GM19025 (cell line): ENCODE measurements around the gene VEPH1.

Source experiments
- ATAC-seq: cut with Tn5 transposase; IDR thresholded peaks from one replicate; pipeline ENCODE4 v1.9.1; 2021; ENCODE audit warnings: mild to moderate bottlenecking, low read depth, moderate library complexity; ENCODE audit not compliant: unreplicated experiment

The VEPH1 gene

DNA sequence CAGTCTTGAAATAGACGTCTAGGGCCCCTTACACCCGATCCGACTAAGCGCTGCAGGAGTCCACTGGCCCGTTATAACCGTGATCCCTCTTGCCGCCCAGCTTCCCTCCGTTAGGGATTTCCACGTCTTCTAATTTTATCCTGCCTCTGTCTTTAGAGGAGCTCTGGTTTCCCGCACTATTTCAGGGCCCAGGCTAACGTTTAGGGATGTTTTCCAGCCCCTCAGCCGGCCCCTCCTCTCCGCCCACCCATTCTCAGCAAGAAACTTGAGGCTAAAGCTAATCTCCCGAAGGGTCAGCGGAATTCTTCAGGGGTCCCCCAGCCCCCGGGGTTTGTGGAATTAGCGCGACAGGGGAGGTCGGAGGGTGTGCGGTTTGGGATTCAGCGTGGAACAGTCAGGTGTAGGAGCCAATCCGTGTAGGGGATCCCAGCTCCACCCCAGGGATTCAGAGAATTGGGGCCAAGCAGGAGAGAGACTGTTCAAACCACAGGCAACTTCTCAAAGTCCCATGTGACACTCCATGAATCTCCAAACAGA lies 65.0 kb downstream of the VEPH1 start:
- no peak for ATAC-seq

GRCh38 chr3:157436583-157437291 lies 66.5 kb downstream of the VEPH1 start, which contains the start of gene PTX3:
TSS of gene PTX3 (plus strand) at chr3:157436850. CDS start at chr3:157436934, 84 bp downstream.
- ATAC-seq = no peak

GRCh38 chr3:157429708-157430107 lies 73.5 kb downstream of the VEPH1 start:
- no peak for ATAC-seq

DNA sequence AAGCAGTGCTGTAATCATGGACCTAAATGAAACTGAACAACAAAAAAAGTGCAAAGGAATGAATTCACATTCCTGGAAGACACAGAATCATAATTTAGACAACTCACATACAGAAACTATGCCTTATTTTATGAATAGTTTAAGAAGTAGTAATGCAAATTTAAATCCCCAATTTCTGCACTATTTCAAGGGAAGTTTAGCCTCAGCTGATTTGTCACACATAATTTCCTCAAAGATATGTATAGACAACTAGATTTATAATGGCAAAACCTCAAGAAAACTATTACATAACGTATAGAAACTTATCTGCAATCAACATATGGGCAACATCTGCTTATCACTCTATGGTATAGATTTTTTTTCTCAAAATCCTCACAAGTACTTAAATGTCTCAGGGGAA lies 74.4 kb downstream of the VEPH1 start:
- no peak for ATAC-seq

DNA sequence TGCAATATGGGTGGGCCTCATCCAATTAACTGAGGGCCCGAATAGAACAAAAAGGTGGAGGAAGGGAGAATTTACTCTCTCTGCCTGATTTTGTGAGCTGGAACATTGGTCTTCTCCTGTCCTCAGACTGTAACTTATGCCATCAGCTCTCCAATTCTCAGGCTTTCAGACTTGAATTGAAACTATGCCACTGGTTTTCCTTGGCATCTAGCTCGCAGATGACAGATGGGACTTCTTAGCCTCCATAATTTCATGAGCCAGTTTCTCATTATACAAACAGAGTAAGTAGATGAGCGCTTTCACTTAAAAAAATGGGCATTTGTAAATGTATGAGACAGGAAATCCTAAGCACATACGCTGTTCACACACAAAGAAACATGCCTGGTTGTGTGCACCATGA lies 75.3 kb downstream of the VEPH1 start:
- ATAC-seq = no peak

GRCh38 chr3:157423337-157423736 lies 79.9 kb downstream of the VEPH1 start:
- no peak for ATAC-seq

- ATAC-seq = no peak
Measured at GRCh38 chr3:157420606-157421130, 82.5 kb downstream of the VEPH1 start.

- ATAC-seq = no peak
Measured at GRCh38 chr3:157418104-157418503, 85.1 kb downstream of the VEPH1 start.

- ATAC-seq = no peak
Measured at GRCh38 chr3:157417247-157417646, 86.0 kb downstream of the VEPH1 start.

- no peak for ATAC-seq
Measured at GRCh38 chr3:157416347-157417087, 86.7 kb downstream of the VEPH1 start.

GRCh38 chr3:157414861-157415260 lies 88.4 kb downstream of the VEPH1 start:
- ATAC-seq = no peak

DNA sequence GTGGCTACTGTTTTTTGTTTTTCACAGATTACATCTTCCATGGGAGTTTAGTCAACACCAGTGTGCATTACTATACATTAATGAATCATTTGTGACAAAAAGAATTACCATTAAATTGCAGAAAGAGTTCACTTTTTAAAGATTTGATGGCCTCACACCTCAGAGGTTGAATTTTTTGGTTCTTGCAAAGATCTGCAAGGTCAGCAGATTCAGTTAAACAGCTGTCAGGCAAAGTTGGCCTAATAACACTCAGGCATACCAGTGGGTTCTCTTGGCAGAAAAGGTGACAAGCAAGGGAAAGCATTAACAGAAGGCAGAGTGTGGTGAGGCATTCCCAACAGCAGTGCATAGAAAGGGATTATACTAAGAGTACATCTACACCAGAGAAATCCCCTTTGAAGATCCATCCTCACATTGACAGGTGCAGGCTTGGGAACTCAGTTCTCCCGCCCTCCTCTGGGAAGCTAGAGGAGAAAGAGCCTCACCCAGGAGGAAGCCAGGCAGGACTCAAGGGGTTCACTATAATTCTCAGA lies 90.8 kb downstream of the VEPH1 start:
- no peak for ATAC-seq

GRCh38 chr3:157410945-157411344 lies 92.3 kb downstream of the VEPH1 start:
- no peak for ATAC-seq

DNA sequence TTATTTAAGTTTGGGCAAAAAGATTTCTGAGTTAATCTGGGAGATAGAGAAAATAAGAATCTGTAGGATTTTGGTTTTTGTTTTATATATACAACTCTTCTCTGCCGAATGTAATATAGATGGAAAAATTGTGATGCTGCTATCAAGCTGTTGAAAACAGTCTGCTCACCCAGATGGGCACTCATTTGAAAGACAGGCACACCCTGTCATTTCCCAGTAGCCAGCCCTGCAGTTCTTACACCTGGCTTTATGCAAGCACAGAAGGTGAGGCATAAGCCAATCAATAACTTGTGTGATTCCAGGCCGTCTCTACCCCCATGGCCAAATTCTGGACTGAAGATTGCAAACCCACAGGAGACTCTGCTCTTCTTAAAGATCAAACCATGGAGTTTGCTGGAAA lies 93.7 kb downstream of the VEPH1 start:
- no peak for ATAC-seq

GRCh38 chr3:157408499-157409149 lies 94.6 kb downstream of the VEPH1 start:
- ATAC-seq = no peak

DNA sequence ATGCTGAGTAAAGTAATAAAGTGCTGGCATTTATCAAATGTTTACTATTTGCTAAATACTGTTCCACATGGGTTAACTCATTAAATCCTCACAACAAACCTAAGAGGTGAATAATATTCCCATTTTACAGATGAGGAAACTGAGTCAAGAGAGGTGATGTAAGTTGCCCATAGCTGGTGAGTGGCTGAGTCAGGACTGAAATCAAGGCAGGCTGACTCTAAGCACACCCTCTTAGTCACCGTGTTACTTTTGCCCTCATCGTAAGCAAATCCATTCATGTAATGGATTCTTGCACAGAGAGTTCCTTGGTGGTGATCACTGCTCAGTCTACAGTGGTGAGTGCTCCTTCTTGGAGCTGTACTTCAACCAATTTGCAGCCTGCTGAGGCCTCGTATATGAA lies 95.4 kb downstream of the VEPH1 start:
- no peak for ATAC-seq

GRCh38 chr3:157406394-157406793 lies 96.8 kb downstream of the VEPH1 start:
- ATAC-seq = no peak

GRCh38 chr3:157405457-157405856 lies 97.8 kb downstream of the VEPH1 start:
- no peak for ATAC-seq

DNA sequence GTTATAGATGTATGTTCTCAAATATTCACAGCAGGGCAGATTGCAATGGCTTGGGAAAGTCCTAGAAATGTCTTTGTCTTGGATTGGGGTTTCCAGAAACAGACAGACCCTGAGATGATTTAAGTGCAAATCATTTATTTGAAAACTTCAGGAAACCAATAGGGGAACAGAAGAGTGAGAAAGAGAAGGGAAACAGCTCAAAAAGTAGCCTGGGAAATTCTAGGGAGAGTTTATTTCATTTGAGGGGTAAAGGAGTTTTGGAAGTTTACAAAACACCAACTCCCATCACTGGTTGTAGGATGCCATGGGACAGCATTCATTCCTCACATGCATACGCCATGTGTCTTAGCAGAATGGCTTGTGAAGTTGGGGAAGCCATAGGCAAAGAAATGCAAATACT lies 98.8 kb downstream of the VEPH1 start:
- ATAC-seq = no peak

DNA sequence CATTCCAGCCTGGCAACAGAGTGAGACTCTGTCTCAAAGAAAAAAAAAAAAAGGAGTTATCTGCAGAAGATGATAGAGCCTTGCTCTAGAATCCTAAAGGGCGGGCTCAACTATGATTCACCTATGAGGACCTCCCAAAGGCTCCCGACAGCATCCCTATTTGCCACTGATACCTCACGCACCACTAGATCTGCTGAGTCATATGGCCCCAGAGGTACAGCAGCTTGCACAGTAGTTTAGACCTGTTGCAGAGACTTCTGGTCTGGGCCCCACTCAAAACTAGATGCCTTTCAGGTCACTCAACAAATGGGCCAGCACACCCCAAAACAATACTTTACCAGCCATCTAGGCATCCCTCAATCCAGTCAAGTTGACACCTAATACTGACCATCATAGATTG lies 104.6 kb downstream of the VEPH1 start:
- no peak for ATAC-seq

DNA sequence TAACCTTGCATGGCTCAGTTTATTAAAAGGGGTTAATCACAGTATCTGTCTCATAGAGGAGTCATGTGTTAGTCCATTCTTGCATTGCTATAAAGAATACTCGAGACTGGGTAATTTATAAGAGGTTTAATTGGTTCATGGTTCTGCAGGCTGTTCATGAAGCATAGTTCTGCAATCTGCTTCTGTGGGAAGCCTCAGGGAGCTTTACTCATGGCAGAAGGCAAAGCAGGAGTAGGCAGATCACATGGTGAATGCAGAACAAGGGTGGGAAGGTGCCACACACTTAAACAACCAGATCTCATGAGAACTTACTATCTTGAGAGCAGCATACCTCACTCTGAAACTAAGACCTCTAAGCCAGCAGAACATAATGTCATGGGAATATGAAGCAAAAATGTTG lies 108.8 kb downstream of the VEPH1 start:
- no peak for ATAC-seq
